ENCODE results near the gene KIAA0319L. TPM values are rescaled to one million over a fixed set of nuclear protein-coding genes. Genes with fewer than 3 reads are reported as not detected.

KIAA0319L gene
- 23.1 and 25.3 TPM in 2 replicates for total RNA-seq (2014; rRNA removed; shearing (Covaris generic))
- total RNA-seq (2022), result 44.9 and 47.4 TPM in 2 replicates
- Bru-seq, nascent RNA, result percentile 73 among the genes with signal in this experiment
- percentile 81 among the genes with signal in this experiment for BruChase-seq, experiment 1, labeled RNA remaining after a 6-hour chase
- BruChase-seq, experiment 2, labeled RNA remaining after a 2-hour chase, result percentile 73 among the genes with signal in this experiment
- long read RNA-seq, full-length matches to known transcripts, result 24 of 59 reads
- long read RNA-seq, partial matches to known transcripts, result 4 of 59 reads
- long read RNA-seq, other reads (novel, unspliced or antisense), result 31 of 59 reads

DNA sequence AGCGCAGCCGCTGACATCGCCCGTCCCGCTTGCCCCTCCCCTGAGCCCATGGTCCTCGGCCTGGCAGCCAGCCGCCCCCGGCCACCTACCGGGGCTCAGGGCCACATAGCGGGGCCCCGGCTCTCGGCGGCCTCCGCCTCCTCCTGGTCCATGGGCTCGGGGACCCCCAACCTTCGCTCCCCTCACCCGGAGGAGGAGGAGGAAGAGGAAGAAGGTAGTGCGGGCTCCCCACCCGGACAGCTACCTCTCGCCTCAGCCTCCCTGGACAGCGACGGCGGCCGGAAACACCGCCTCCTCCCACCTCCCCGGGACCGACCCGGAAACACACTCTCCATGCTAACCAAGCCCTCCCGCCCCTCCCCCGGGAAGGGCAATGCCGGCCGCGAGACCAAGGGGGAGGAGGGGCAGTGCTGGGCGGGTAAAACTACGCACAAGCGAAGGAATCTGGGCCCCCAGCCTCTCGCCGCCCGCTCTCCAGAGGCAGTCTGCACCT, at the start of gene KIAA0319L:
Gene KIAA0319L, minus strand, starts transcription at position 286 of the 493 bp plus-strand sequence. CDS start 2,912 bp downstream, outside the sequence.
- ChIA-PET POLR2A (interaction anchor here (0.6 to 1.0 kb wide), 2 partner anchors 20 to 102 kb away, joined by 6 read pairs; no protein-coding TSS in a partner anchor), CTCF (ENCODE audit: unreplicated experiment) (interaction anchor here (0.6 to 1.5 kb wide), 2 partner anchors 76 to 170 kb away, joined by 3 to 4 read pairs; no protein-coding TSS in a partner anchor)
- peaks cover 11% of the 10 kb centered on the region; the same call in 1 of the 2 replicates for H3K79me2 ChIP-seq (ENCODE audit: insufficient read depth, low read depth, low read length)
- no peak for TF ChIP-seq EZH2phosphoT487 (IDR thresholded peaks at IDR 0.05; ENCODE audit: borderline replicate concordance, low read depth, low read length)
- TF ChIP-seq, protein P1, sequence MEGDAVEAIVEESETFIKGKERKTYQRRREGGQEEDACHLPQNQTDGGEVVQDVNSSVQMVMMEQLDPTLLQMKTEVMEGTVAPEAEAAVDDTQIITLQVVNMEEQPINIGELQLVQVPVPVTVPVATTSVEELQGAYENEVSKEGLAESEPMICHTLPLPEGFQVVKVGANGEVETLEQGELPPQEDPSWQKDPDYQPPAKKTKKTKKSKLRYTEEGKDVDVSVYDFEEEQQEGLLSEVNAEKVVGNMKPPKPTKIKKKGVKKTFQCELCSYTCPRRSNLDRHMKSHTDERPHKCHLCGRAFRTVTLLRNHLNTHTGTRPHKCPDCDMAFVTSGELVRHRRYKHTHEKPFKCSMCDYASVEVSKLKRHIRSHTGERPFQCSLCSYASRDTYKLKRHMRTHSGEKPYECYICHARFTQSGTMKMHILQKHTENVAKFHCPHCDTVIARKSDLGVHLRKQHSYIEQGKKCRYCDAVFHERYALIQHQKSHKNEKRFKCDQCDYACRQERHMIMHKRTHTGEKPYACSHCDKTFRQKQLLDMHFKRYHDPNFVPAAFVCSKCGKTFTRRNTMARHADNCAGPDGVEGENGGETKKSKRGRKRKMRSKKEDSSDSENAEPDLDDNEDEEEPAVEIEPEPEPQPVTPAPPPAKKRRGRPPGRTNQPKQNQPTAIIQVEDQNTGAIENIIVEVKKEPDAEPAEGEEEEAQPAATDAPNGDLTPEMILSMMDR (conservative IDR thresholded peaks at IDR 0.05; ENCODE audit: low read length), result no peak
- H3K9me3 ChIP-seq (ENCODE audit: low read length), result no peaks in the 10 kb centered on the region
- H2AFZ ChIP-seq (ENCODE audit: low read length), result peak within 1 kb of the TSS; percentile 77
- H4K20me1 ChIP-seq (ENCODE audit: insufficient read depth, low read length), result no peaks in the 10 kb centered on the region
- peak within 1 kb of the TSS; percentile 98 for H3K4me2 ChIP-seq (ENCODE audit: low read length)
- H3K36me3 ChIP-seq (ENCODE audit: insufficient read depth, low read length), result peaks cover 21% of the 10 kb centered on the region
- intact Hi-C loops (cut with micrococcal nuclease; ENCODE audit: unreplicated experiment), result loop anchor here (1.0 to 5.0 kb wide), 2 partner anchors 50 to 212 kb away; partner anchors contain the start of gene CLSPN
- H3K4me1 ChIP-seq (ENCODE audit: insufficient read depth, low read length, poor library complexity, severe bottlenecking), result peaks cover 25% of the 10 kb centered on the region
- peak within 1 kb of the TSS; percentile 68 for H3K27ac ChIP-seq (ENCODE audit: low read depth, low read length, poor library complexity, severe bottlenecking)
- BruUV-seq (replicated peaks), result no TSS peak
- peak within 1 kb of the TSS; percentile 99 for H3K4me3 ChIP-seq (ENCODE audit: low read depth, low read length, poor library complexity, severe bottlenecking)
- no peak for DNase-seq (ENCODE audit: low spot score)
- no peaks in the 10 kb centered on the region for H3K9me2 ChIP-seq (ENCODE audit: insufficient read depth, low read length)

DNA sequence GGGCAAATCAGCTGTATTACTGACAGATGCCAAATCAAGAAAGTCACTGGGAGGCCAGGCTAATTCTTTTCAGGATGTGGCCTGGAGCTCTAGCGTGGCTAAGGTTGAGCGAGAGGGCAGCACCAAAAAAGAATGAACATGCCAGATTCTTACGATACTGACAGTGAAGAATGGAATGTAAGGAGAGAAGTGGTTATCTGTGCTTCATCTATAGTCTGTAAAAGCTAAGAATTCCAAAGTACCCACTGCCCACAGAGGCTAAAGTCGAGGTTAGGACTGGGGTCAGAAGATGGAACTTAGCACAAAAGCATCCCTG, 48.6 kb upstream of the KIAA0319L start:
- POLR2A ChIA-PET, result no interaction called here
- CTCF ChIA-PET (ENCODE audit: unreplicated experiment), result no interaction called here
- DNase-seq (ENCODE audit: low spot score), result no peak
- BruUV-seq (replicated peaks), result no TSS peak
- no peaks in the 10 kb centered on the region for H3K9me2 ChIP-seq (ENCODE audit: insufficient read depth, low read length)
- no peak overlapping the region for H2AFZ ChIP-seq (ENCODE audit: low read length)
- TF ChIP-seq, protein P1 (conservative IDR thresholded peaks at IDR 0.05; ENCODE audit: low read length), result no peak
- TF ChIP-seq EZH2phosphoT487 (IDR thresholded peaks at IDR 0.05; ENCODE audit: borderline replicate concordance, low read depth, low read length), result no peak
- H3K4me2 ChIP-seq (ENCODE audit: low read length), result no peak overlapping the region
- H4K20me1 ChIP-seq (ENCODE audit: insufficient read depth, low read length), result peaks cover 5% of the 10 kb centered on the region
- H3K4me3 ChIP-seq (ENCODE audit: low read depth, low read length, poor library complexity, severe bottlenecking), result no peak overlapping the region
- H3K4me1 ChIP-seq (ENCODE audit: insufficient read depth, low read length, poor library complexity, severe bottlenecking), result no peaks in the 10 kb centered on the region
- intact Hi-C loops (cut with micrococcal nuclease; ENCODE audit: unreplicated experiment), result no loop called here
- peaks cover 95% of the 10 kb centered on the region for H3K36me3 ChIP-seq (ENCODE audit: insufficient read depth, low read length)
- peaks cover 17% of the 10 kb centered on the region; the same call in 1 of the 2 replicates for H3K79me2 ChIP-seq (ENCODE audit: insufficient read depth, low read depth, low read length)
- H3K27ac ChIP-seq (ENCODE audit: low read depth, low read length, poor library complexity, severe bottlenecking), result no peak overlapping the region
- no peaks in the 10 kb centered on the region for H3K9me3 ChIP-seq (ENCODE audit: low read length)

All from OCI-LY7 (cell line).